ENCODE data around the gene FERMT3.
A peak's percentile ranks its signal among the peaks of the same experiment; 100 is the strongest.

FERMT3 gene

GRCh38 chr11:64186492-64187165 lies 19.9 kb upstream of the FERMT3 start:
- no peak for DNase-seq

GRCh38 chr11:64192434-64192833 lies 14.1 kb upstream of the FERMT3 start:
- DNase-seq: no peak

GRCh38 chr11:64196626-64197025 lies 9.9 kb upstream of the FERMT3 start:
- DNase-seq: no peak

GRCh38 chr11:64198511-64198910 lies 8.0 kb upstream of the FERMT3 start:
- DNase-seq: no peak

- DNase-seq: no peak
These were observed 5.0 kb upstream of the FERMT3 start for GRCh38 chr11:64201543-64201942.

- no peak for DNase-seq
These were observed 3.5 kb upstream of the FERMT3 start for GRCh38 chr11:64202992-64203391.

GRCh38 chr11:64203421-64204079 lies 3.0 kb upstream of the FERMT3 start:
- no peak for DNase-seq

- DNase-seq: no peak
These were observed 2.5 kb upstream of the FERMT3 start for GRCh38 chr11:64204080-64204440.

- DNase-seq: peak; percentile 75 to 78
These were observed 2.0 kb upstream of the FERMT3 start for GRCh38 chr11:64204464-64204989.

GRCh38 chr11:64207256-64208085 lies 950 bp downstream of the FERMT3 start:
- DNase-seq: no peak

GRCh38 chr11:64208086-64208795 lies 1.7 kb downstream of the FERMT3 start:
- DNase-seq: no peak

GRCh38 chr11:64208796-64209562 lies 2.5 kb downstream of the FERMT3 start:
- DNase-seq: no peak

- no peak for DNase-seq
These were observed 3.0 kb downstream of the FERMT3 start for GRCh38 chr11:64209563-64209843.

GRCh38 chr11:64210301-64211020 lies 3.9 kb downstream of the FERMT3 start:
- DNase-seq: no peak

GRCh38 chr11:64211181-64211872 lies 4.8 kb downstream of the FERMT3 start:
- DNase-seq: no peak

- no peak for DNase-seq
These were observed 10.4 kb downstream of the FERMT3 start for GRCh38 chr11:64216879-64217278.

- no peak for DNase-seq
These were observed 12.3 kb downstream of the FERMT3 start for GRCh38 chr11:64218628-64219353.

- no peak for DNase-seq
These were observed 12.8 kb downstream of the FERMT3 start for GRCh38 chr11:64219354-64219684.

GRCh38 chr11:64219755-64220154 lies 13.2 kb downstream of the FERMT3 start:
- DNase-seq: no peak

- DNase-seq: no peak
These were observed 13.8 kb downstream of the FERMT3 start for GRCh38 chr11:64220271-64220670.

- no peak for DNase-seq
These were observed 14.3 kb downstream of the FERMT3 start for GRCh38 chr11:64220798-64221197.

Measured in hippocampal formation (tissue), 2 donors.